Measurements from ENCODE around the gene SH3BP1.

The SH3BP1 gene

DNA sequence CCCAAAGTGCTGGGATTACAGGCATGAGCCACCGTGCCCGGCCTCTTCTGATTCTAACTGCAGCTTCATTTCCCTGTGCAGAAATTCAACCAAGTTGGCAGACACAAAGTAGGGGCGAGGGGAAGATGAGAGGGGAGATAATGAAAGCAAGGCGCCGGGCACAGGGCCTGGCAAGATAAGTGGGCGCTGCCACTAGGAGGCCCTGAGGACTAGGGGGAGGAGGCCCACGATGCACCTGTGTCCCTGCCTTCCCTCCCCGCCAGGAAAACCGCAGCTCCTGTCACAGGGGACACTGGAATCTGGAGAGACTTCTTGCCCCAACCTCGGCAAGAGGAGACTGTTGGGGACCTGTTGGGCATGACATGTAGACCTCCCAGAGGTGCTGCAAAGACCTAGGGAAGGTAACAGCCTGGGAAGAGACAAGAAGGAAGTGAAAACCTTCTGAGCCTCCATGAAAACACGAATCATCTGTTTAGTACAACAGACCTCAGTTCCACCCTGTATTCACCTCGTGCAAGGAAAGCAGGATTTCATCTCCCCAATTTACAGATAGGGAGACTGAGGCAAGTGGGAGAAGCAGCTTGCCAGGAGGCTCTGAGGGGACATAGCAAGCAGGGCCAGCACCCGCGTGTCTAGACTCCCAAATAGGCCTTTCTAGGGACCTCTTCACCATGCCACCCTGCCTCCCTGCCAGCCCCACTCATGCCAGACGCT is 32.9 kb downstream of the SH3BP1 start:
- DNase-seq (ENCODE audit: low read depth in 1 of 2, low spot score in 1 of 2): no peak
- in situ Hi-C loops (cut with HindIII; ENCODE audit: low pct_unique_long_range_greater_than_20kb, low sequenced_read_pairs): no loop called here
- TF ChIP-seq JUND (IDR thresholded peaks at IDR 0.05; ENCODE audit: low read depth): no peak

DNA sequence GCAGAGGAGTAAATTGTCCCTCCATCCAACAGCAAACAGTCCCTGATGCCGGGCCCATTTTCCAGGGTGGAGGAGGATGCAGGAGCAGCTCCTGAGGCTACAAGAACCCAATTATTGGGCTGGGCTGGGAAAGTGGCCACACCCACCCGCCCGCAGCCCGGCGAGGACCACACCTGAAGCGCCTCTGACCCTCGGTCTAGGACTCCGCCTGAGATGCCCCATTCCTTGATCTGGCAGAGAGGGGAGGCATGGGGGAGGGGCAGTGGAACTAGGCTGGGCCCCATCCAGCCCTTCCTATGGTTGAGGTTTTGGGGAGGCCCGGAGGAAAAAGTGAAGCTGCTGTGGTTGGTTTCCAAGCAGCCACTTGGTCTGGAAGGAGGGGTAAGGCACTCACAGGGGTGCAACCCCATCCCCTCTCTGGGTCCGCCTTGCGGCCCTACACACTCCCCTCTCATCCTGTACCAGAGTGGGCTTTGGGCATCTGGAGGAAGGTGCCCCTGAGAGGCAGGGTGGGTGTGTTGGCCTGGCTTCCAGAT is 33.5 kb downstream of the SH3BP1 start:
- in situ Hi-C loops (cut with HindIII; ENCODE audit: low pct_unique_long_range_greater_than_20kb, low sequenced_read_pairs): no loop called here
- DNase-seq (ENCODE audit: low read depth in 1 of 2, low spot score in 1 of 2): no peak
- no peak for TF ChIP-seq JUND (IDR thresholded peaks at IDR 0.05; ENCODE audit: low read depth)

DNA sequence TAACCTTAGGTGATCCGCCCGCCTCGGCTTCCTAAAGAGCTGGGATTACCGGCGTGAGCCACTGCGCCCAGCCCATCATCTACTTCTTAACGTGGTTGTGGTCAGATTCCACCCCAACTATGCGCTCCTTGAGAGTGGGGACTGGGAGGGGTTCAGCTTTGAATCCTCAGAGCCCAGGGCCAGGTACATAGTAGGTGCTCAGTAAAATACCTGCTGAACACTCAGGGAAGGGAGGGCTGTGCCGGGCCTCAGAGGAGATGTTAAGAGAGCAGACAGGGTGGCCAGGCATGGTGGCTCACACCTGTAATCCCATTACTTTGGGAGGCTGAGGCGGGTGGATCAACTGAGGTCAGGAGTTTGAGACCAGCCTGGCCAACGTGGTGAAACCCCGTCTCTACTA is 34.8 kb downstream of the SH3BP1 start:
- DNase-seq (ENCODE audit: low read depth in 1 of 2, low spot score in 1 of 2): no peak
- in situ Hi-C loops (cut with HindIII; ENCODE audit: low pct_unique_long_range_greater_than_20kb, low sequenced_read_pairs): no loop called here
- no peak for TF ChIP-seq JUND (IDR thresholded peaks at IDR 0.05; ENCODE audit: low read depth)

DNA sequence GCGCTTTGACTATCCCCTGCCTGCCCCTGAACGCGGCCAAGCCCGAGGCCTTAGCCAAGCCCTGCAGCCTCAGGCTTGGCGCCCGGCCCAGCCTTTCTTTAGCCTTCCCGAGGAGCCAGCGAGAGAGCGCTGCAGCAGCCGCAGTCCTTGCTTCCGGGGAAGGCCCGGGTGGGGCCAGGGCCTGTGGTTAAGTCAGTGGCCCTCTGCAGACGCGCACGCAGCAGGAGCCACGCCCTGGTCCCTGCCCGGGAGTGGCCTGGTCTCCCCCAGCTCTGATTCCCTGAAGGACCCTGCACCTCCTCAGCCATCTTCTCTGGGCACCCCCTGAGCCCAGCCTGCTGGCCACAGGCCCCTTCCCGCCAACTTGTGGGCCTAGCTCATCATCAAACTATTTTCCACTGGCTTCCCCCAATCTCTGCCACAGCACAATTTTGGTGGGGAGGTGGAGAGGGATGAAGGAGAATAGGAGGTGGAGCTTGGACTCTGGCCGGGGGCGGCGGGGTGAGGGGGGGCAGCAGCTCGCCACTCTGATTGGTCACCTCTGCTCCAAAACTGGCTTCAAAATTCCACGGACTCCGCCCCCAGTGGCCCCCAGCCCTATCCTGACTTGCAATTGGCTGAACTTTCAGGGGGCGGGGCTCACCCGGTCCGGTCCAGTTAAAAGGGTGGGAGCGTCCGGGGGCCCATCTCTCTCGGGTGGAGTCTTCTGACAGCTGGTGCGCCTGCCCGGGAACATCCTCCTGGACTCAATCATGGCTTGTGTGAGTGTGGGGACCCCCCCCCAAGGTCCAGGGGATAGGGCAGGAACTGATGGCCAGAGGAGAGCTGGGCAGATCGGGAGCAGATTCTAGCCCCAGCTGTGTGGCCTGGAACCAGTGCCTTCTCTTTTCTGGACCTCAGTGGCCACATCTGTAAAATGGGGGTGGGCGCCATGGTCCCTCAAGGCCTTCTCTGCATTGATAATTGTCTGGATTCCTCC is 35.8 kb downstream of the SH3BP1 start, which contains the start of gene LGALS1:
Gene LGALS1, plus strand, starts transcription at position 686 of the 979 bp plus-strand sequence. Its CDS starts 67 bp downstream, at position 753.
- no peak for TF ChIP-seq JUND (IDR thresholded peaks at IDR 0.05; ENCODE audit: low read depth)
- in situ Hi-C loops (cut with HindIII; ENCODE audit: low pct_unique_long_range_greater_than_20kb, low sequenced_read_pairs): no loop called here
- peak; percentile 65 to 96 for DNase-seq (ENCODE audit: low read depth in 1 of 2, low spot score in 1 of 2)

DNA sequence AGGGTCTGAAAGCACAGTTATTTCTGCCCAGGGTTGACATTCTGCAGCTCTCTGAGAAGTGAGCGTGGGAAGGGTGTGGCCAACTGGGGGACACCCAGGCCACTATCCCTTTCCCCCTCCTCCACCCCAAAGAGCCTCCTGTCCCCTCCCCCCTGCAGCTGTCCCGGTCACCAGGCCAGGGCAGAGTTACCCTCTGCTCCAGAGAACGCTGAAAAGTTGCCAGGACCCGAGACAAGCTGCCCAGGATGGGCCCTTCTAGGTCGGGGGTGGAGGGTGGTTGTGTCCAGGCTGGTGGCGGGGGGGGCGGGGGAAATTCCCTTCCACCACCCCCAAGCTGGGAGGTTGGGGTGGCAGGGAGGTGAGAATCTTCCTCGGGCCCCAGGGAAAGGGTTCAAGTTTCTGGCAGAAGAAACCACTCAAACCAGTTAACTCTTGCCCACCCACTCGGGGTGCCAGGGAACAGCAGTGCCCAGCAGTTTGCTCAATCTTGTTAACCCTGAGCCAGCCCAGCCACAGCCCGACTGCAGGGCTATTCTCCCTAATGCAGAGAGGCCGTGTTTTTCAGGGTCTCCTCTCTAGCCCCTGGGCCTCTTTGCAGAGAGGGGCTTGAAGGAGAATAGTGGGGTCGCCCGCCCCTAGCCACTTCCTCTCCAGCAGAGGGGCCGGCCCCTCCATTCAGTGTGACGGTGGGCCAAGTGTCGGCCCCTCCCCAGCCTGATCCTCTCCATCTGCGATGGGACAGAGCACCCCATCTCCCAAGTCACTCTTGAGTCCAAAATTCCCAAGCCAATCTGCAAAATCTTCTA is 36.7 kb downstream of the SH3BP1 start:
- DNase-seq (ENCODE audit: low read depth in 1 of 2, low spot score in 1 of 2): peak in 1 of 2 experiments; percentile 58
- in situ Hi-C loops (cut with HindIII; ENCODE audit: low pct_unique_long_range_greater_than_20kb, low sequenced_read_pairs): no loop called here
- no peak for TF ChIP-seq JUND (IDR thresholded peaks at IDR 0.05; ENCODE audit: low read depth)

DNA sequence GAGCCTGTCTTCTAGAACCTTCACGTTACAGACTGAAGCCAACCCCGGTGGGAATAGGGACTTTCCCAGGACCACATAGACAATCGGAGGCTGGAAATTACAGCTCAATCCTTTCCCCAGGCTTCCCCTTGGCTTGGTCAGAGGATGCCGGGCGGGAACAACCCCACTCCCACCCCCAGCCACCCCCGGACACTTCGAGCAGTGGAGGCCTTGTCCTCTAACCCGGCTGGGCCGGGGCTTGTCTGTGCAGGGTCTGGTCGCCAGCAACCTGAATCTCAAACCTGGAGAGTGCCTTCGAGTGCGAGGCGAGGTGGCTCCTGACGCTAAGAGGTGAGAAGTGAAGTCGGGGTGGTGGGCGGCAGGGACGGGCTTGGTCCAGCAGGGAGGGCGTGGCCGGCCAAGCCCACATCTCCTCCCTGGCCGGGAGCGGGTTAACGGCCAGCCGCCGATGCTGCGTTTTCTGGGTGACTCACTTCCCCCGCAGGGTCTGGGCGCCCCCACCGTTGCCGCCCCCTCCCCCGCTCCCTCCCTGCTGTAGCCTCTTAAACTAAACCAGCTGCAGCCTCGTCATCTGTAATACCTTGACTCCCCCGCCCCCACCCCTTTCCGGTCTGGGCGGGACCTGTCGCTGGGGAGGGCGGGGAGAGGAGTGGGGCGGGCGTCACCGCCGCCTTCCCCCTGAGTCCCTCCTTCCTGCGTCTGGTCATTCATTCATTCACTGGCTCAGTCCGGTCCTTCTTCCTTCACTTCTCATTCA is 37.4 kb downstream of the SH3BP1 start:
- in situ Hi-C loops (cut with HindIII; ENCODE audit: low pct_unique_long_range_greater_than_20kb, low sequenced_read_pairs): no loop called here
- TF ChIP-seq JUND (IDR thresholded peaks at IDR 0.05; ENCODE audit: low read depth): no peak
- DNase-seq (ENCODE audit: low read depth in 1 of 2, low spot score in 1 of 2): peak in 1 of 2 experiments; percentile 85

DNA sequence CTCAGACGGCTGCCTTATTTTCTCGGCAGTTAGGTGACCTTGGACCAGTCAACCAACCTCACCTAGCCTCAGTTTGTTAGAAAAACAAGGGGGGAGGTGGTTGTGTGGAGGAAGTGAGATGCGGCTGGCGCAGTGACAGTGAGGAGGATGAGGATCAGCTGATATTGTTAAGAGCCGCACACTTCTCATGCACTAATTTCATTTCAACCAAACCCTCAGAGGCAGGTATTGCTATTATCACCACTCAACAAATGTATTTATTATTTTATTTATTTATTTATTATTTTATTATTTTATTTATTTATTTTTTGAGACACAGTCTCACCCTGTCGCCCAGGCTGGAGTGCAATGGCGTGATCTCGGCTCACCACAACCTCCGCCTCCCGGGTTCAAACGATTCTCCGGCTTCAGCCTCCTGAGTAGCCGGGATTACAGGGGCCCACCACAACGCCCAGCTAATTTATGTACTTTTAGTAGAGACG is 38.1 kb downstream of the SH3BP1 start:
- in situ Hi-C loops (cut with HindIII; ENCODE audit: low pct_unique_long_range_greater_than_20kb, low sequenced_read_pairs): no loop called here
- TF ChIP-seq JUND (IDR thresholded peaks at IDR 0.05; ENCODE audit: low read depth): no peak

DNA sequence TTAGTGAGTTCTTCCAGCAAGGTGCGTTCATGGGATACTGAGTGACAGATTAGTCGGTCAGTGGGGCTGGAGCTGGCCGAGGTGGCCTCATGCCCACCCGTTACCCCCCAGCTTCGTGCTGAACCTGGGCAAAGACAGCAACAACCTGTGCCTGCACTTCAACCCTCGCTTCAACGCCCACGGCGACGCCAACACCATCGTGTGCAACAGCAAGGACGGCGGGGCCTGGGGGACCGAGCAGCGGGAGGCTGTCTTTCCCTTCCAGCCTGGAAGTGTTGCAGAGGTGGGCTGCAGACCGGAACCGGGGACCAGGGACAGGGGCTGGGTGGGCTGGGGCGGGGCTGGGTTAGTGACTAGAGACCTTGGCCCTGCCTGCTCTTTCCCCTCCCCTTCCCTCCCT is 38.9 kb downstream of the SH3BP1 start:
- in situ Hi-C loops (cut with HindIII; ENCODE audit: low pct_unique_long_range_greater_than_20kb, low sequenced_read_pairs): no loop called here
- no peak for DNase-seq (ENCODE audit: low read depth in 1 of 2, low spot score in 1 of 2)
- TF ChIP-seq JUND (IDR thresholded peaks at IDR 0.05; ENCODE audit: low read depth): no peak

More for the DNA sequence above, 38.1 kb downstream of the SH3BP1 start:
- DNase-seq (ENCODE audit: low read depth in 1 of 2, low spot score in 1 of 2): no peak

DNA sequence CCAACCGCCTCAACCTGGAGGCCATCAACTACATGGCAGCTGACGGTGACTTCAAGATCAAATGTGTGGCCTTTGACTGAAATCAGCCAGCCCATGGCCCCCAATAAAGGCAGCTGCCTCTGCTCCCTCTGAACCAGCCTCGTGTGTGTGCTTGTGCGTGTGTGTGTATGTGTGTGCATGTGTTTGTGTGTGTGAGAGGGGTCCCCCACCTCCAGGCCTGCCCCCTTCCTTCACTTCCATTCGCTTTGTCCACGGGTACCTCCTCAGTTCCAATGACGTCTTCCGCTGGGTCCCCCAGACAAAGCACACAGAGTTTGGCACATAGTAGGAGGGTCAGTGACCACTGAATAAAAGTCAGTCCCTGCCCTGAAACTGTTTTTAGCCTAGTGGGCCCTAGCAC is 40.2 kb downstream of the SH3BP1 start:
- no peak for DNase-seq (ENCODE audit: low read depth in 1 of 2, low spot score in 1 of 2)
- no peak for TF ChIP-seq JUND (IDR thresholded peaks at IDR 0.05; ENCODE audit: low read depth)
- in situ Hi-C loops (cut with HindIII; ENCODE audit: low pct_unique_long_range_greater_than_20kb, low sequenced_read_pairs): no loop called here

DNA sequence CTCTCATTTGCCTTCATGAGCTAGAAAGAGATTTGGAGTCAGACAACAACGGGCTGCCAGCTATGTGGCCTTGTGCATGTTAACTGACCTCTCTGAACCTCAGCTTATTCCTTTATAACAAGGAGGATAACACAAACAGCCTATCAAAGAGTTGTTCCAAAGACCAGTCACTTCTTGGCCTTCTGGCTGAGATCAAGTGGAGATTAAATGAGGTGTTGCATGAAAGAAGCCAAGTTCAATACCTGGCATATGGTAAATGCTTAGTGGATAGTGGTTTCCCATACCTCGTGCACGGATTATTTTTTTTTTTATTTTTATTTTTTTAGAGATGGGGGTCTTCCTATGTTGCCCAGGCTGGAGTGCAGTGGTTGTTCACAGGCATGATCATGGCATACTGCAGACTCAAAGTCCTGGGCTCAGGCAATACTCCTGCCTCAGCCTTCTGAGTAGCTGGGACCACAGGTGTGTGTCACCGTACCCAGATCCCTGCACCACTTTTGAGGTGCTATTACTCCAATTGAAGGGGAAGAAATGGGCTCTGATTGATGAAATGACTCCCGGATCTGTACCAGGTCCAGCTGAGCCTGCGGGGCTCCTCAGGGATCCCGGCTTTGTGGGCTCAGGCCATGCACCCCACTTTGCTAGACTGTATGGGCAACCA is 40.9 kb downstream of the SH3BP1 start:
- in situ Hi-C loops (cut with HindIII; ENCODE audit: low pct_unique_long_range_greater_than_20kb, low sequenced_read_pairs): no loop called here
- TF ChIP-seq JUND (IDR thresholded peaks at IDR 0.05; ENCODE audit: low read depth): no peak
- DNase-seq (ENCODE audit: low read depth in 1 of 2, low spot score in 1 of 2): no peak

DNA sequence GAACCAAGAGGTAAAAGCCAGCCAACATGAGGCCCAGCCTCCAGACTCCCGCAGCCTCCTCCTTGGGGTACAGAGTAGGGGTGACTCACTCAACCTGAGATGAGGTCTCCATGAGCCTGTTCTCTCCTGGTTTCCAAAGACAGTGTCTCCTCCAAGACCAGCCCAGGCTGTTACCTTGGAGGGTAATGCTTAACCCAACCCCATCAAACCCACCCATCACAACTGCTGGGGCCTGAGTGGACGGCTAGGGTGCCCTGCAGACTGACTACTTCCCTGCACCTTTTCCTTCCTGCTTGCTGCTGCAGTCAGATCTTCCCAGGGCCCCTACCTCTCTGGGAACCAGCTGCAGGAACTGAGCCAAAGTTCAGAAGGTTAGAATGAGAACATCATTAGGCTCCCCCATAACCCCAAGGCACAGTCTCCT is 41.5 kb downstream of the SH3BP1 start:
- in situ Hi-C loops (cut with HindIII; ENCODE audit: low pct_unique_long_range_greater_than_20kb, low sequenced_read_pairs): no loop called here
- no peak for TF ChIP-seq JUND (IDR thresholded peaks at IDR 0.05; ENCODE audit: low read depth)
- no peak for DNase-seq (ENCODE audit: low read depth in 1 of 2, low spot score in 1 of 2)
